ENCODE data around the gene SLC5A12. TPM values are rescaled to one million over a fixed set of nuclear protein-coding genes. Genes with fewer than 3 reads are reported as not detected.
A peak's percentile ranks its signal among the peaks of the same experiment; 100 is the strongest.

SLC5A12 gene, protein sequence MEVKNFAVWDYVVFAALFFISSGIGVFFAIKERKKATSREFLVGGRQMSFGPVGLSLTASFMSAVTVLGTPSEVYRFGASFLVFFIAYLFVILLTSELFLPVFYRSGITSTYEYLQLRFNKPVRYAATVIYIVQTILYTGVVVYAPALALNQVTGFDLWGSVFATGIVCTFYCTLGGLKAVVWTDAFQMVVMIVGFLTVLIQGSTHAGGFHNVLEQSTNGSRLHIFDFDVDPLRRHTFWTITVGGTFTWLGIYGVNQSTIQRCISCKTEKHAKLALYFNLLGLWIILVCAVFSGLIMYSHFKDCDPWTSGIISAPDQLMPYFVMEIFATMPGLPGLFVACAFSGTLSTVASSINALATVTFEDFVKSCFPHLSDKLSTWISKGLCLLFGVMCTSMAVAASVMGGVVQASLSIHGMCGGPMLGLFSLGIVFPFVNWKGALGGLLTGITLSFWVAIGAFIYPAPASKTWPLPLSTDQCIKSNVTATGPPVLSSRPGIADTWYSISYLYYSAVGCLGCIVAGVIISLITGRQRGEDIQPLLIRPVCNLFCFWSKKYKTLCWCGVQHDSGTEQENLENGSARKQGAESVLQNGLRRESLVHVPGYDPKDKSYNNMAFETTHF
- total RNA-seq (0.94 TPM), polyA plus RNA-seq (ENCODE audit: insufficient read depth, low read depth, low replicate concordance) (227 TPM)
- long read RNA-seq, donor 1: 0 reads
- long read RNA-seq, donor 2, full-length matches to known transcripts: 8 of 8 reads
- long read RNA-seq, donor 2, partial matches to known transcripts: 0 of 8 reads
- long read RNA-seq, donor 2, other reads (novel, unspliced or antisense): 0 of 8 reads
- long read RNA-seq, donor 3, full-length matches to known transcripts: 13 of 13 reads
- long read RNA-seq, donor 3, partial matches to known transcripts: 0 of 13 reads
- long read RNA-seq, donor 3, other reads (novel, unspliced or antisense): 0 of 13 reads
- long read RNA-seq, donor 4, full-length matches to known transcripts: 4 of 20 reads
- long read RNA-seq, donor 4, partial matches to known transcripts: 16 of 20 reads
- long read RNA-seq, donor 4, other reads (novel, unspliced or antisense): 0 of 20 reads
- long read RNA-seq, donor 5: 0 reads
- long read RNA-seq, donor 6, full-length matches to known transcripts: 8 of 8 reads
- long read RNA-seq, donor 6, partial matches to known transcripts: 0 of 8 reads
- long read RNA-seq, donor 6, other reads (novel, unspliced or antisense): 0 of 8 reads
- long read RNA-seq, donor 7: 0 reads
- long read RNA-seq, donor 8: 0 reads
- long read RNA-seq, donor 9, full-length matches to known transcripts: 1 of 1 reads
- long read RNA-seq, donor 9, partial matches to known transcripts: 0 of 1 reads
- long read RNA-seq, donor 9, other reads (novel, unspliced or antisense): 0 of 1 reads
- long read RNA-seq, donor 10, full-length matches to known transcripts: 1 of 1 reads
- long read RNA-seq, donor 10, partial matches to known transcripts: 0 of 1 reads
- long read RNA-seq, donor 10, other reads (novel, unspliced or antisense): 0 of 1 reads

DNA sequence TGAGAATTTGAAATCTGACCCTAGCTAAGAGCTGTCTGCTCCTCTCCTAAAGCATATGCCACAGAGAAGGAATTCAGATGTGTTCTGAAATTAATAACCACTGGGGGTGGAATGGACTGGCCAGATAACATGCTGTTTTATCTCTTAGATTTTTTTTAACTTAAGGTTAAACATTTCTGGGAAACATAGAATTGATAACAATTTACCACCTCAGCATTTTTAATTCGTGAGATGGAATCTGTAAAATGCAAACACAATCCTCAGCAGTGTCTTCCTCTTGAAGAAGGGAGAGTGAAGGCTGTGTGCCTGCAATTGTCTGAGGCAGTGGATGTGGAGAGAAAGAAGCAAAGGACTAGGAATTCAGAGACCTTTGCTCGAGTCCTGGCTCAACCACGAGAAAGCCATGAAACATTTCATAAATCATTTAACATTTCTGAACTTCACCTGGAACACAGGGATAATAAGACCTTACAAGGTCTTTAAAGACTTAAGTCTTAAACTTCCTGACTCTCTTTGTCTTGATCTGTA is at the start of gene SLC5A12:
Gene SLC5A12, minus strand, starts transcription at position 113 of the 528 bp plus-strand sequence. CDS start 346 bp downstream, outside the sequence.
- intact Hi-C loops (cut with DNase I): no loop called here
- FAIRE-seq (no peak), DNase-seq (no peak)
- Histone ChIP-seq H3K27ac (ENCODE audit: low read depth in 2 of 2, low read length in 2 of 2) (peak within 1 kb of the TSS; percentile 81 to 84), H3K9me3 (ENCODE audit: control insufficient read depth in 2 of 3, insufficient read depth in 1 of 3, low read length in 3 of 3) (no peaks in the 10 kb centered on the region), H3K27me3 (ENCODE audit: control insufficient read depth, insufficient read depth, low read length) (no peaks in the 10 kb centered on the region), H3K36me3 (ENCODE audit: control insufficient read depth in 2 of 3, insufficient read depth in 3 of 3, low read length in 3 of 3) (no peaks in the 10 kb centered on the region), H3K4me1 (ENCODE audit: control insufficient read depth in 2 of 3, insufficient read depth in 2 of 3, low read depth in 1 of 3, low read length in 3 of 3) (peaks cover 0 to 13% (median 0%) of the 10 kb centered on the region in 3 donors), H3K4me3 (ENCODE audit: low read length in 3 of 3) (peak within 1 kb of the TSS in 2 of 3 donors; percentile 67 to 69), H3K9ac (ENCODE audit: low read length in 3 of 3) (peak within 1 kb of the TSS in 1 of 3 donors; percentile 77)
- TF ChIP-seq, protein P1, sequence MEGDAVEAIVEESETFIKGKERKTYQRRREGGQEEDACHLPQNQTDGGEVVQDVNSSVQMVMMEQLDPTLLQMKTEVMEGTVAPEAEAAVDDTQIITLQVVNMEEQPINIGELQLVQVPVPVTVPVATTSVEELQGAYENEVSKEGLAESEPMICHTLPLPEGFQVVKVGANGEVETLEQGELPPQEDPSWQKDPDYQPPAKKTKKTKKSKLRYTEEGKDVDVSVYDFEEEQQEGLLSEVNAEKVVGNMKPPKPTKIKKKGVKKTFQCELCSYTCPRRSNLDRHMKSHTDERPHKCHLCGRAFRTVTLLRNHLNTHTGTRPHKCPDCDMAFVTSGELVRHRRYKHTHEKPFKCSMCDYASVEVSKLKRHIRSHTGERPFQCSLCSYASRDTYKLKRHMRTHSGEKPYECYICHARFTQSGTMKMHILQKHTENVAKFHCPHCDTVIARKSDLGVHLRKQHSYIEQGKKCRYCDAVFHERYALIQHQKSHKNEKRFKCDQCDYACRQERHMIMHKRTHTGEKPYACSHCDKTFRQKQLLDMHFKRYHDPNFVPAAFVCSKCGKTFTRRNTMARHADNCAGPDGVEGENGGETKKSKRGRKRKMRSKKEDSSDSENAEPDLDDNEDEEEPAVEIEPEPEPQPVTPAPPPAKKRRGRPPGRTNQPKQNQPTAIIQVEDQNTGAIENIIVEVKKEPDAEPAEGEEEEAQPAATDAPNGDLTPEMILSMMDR (IDR thresholded peaks at IDR 0.05; ENCODE audit: borderline replicate concordance, extremely low read depth, insufficient read depth): no peak

DNA sequence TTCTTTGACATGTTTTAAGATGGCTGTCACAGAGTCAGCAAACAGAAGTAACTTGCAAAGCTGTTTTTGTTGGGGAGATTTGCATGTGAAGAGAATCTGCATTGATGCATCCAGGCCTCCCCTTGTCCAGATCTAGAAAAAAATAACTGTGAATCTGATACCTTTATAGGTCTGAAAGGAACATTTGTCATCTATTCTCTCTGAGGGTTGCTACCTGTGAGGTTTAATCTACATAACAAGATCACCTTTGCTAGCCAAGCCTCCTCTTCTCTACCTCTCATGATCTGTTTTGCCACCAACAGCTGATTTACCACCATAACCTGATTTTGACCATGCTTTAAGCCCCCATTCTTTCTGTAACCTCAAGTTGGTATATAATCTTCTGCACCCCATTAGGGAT is 47.2 kb upstream of the SLC5A12 start:
- no peaks in the 10 kb centered on the region for H3K36me3 ChIP-seq (ENCODE audit: control insufficient read depth in 2 of 3, insufficient read depth in 3 of 3, low read length in 3 of 3)
- DNase-seq: no peak
- TF ChIP-seq, protein P1 (IDR thresholded peaks at IDR 0.05; ENCODE audit: borderline replicate concordance, extremely low read depth, insufficient read depth): no peak
- no peak overlapping the region for H3K4me3 ChIP-seq (ENCODE audit: low read length in 3 of 3)
- no peaks in the 10 kb centered on the region for H3K9me3 ChIP-seq (ENCODE audit: control insufficient read depth in 2 of 3, insufficient read depth in 1 of 3, low read length in 3 of 3)
- no peak for FAIRE-seq
- no peaks in the 10 kb centered on the region for H3K27me3 ChIP-seq (ENCODE audit: control insufficient read depth, insufficient read depth, low read length)
- H3K4me1 ChIP-seq (ENCODE audit: control insufficient read depth in 2 of 3, insufficient read depth in 2 of 3, low read depth in 1 of 3, low read length in 3 of 3): peaks cover 0 to 3% (median 0%) of the 10 kb centered on the region in 3 donors
- intact Hi-C loops (cut with DNase I): no loop called here
- H3K9ac ChIP-seq (ENCODE audit: low read length in 3 of 3): no peak overlapping the region
- H3K27ac ChIP-seq (ENCODE audit: low read depth in 2 of 2, low read length in 2 of 2): no peak overlapping the region

- FAIRE-seq (no peak), DNase-seq (peak in 1 of 5 donors; percentile 19)
- Histone ChIP-seq H3K27me3 (ENCODE audit: control insufficient read depth, insufficient read depth, low read length) (no peaks in the 10 kb centered on the region), H3K27ac (ENCODE audit: low read depth in 2 of 2, low read length in 2 of 2) (no peak overlapping the region), H3K4me3 (ENCODE audit: low read length in 3 of 3) (no peak overlapping the region), H3K4me1 (ENCODE audit: control insufficient read depth in 2 of 3, insufficient read depth in 2 of 3, low read depth in 1 of 3, low read length in 3 of 3) (no peaks in the 10 kb centered on the region), H3K36me3 (ENCODE audit: control insufficient read depth in 2 of 3, insufficient read depth in 3 of 3, low read length in 3 of 3) (no peaks in the 10 kb centered on the region), H3K9ac (ENCODE audit: low read length in 3 of 3) (no peak overlapping the region), H3K9me3 (ENCODE audit: control insufficient read depth in 2 of 3, insufficient read depth in 1 of 3, low read length in 3 of 3) (no peaks in the 10 kb centered on the region)
- intact Hi-C loops (cut with DNase I): no loop called here
- TF ChIP-seq, protein P1 (IDR thresholded peaks at IDR 0.05; ENCODE audit: borderline replicate concordance, extremely low read depth, insufficient read depth): no peak
Measured at GRCh38 chr11:26767060-26767459, 45.2 kb upstream of the SLC5A12 start.
